ENCODE data around the gene RHO. TPM values are rescaled to one million over a fixed set of nuclear protein-coding genes. Genes with fewer than 3 reads are reported as not detected.

Gene RHO
- total RNA-seq, 4 donors from 2014 or later: not detected

GRCh38 chr3:129558081-129558771 is 29.8 kb downstream of the RHO start:
- TF ChIP-seq CTCF (IDR thresholded peaks at IDR 0.05 in 4 of 5, conservative IDR thresholded peaks at IDR 0.05 in 1 of 5) (no peak), POLR2A (IDR thresholded peaks at IDR 0.05) (no peak)
- Histone ChIP-seq H3K9me3 (no peaks in the 10 kb centered on the region), H3K27me3 (no peaks in the 10 kb centered on the region), H3K27ac (peak overlapping the region in 3 of 4 donors; percentile 3 to 58 (median 25)), H3K36me3 (no peaks in the 10 kb centered on the region), H3K4me3 (no peak overlapping the region), H3K4me1 (peaks cover 46 to 50% of the 10 kb centered on the region in 2 donors)
- in situ Hi-C loops (cut with MboI; ENCODE audit: low sequenced_read_pairs in 4 of 4) (no loop called here), intact Hi-C loops (cut with DNase I; ENCODE audit: low total_unique reads) (loop anchor here (5.0 kb wide), 1 partner anchor 34 kb away; no protein-coding TSS in a partner anchor)
- ATAC-seq (no peak), DNase-seq (no peak)

GRCh38 chr3:129558772-129559564 is 30.5 kb downstream of the RHO start:
- no peak for ATAC-seq
- intact Hi-C loops (cut with DNase I; ENCODE audit: low total_unique reads) (loop anchor here (5.0 kb wide), 1 partner anchor 33 kb away; no protein-coding TSS in a partner anchor), in situ Hi-C loops (cut with MboI; ENCODE audit: low sequenced_read_pairs in 4 of 4) (no loop called here)
- H3K4me3 ChIP-seq: no peak overlapping the region
- H3K27ac ChIP-seq: peak overlapping the region in 3 of 4 donors; percentile 3 to 74 (median 70)
- DNase-seq: no peak
- TF ChIP-seq CTCF (IDR thresholded peaks at IDR 0.05 in 4 of 5, conservative IDR thresholded peaks at IDR 0.05 in 1 of 5): no peak
- TF ChIP-seq POLR2A (IDR thresholded peaks at IDR 0.05): no peak
- H3K27me3 ChIP-seq: no peaks in the 10 kb centered on the region
- no peaks in the 10 kb centered on the region for H3K36me3 ChIP-seq
- H3K4me1 ChIP-seq: peaks cover 46 to 54% of the 10 kb centered on the region in 2 donors
- no peaks in the 10 kb centered on the region for H3K9me3 ChIP-seq

GRCh38 chr3:129559565-129560079 is 31.2 kb downstream of the RHO start:
- intact Hi-C loops (cut with DNase I; ENCODE audit: low total_unique reads) (loop anchor here (5.0 kb wide), 1 partner anchor 33 kb away; no protein-coding TSS in a partner anchor), in situ Hi-C loops (cut with MboI; ENCODE audit: low sequenced_read_pairs in 4 of 4) (no loop called here)
- Histone ChIP-seq H3K9me3 (no peaks in the 10 kb centered on the region), H3K4me1 (peaks cover 46 to 50% of the 10 kb centered on the region in 2 donors), H3K36me3 (no peaks in the 10 kb centered on the region), H3K4me3 (no peak overlapping the region), H3K27ac (peak overlapping the region; percentile 24 to 74 (median 68)), H3K27me3 (no peaks in the 10 kb centered on the region)
- DNase-seq: no peak
- TF ChIP-seq POLR2A (IDR thresholded peaks at IDR 0.05): no peak
- TF ChIP-seq CTCF (IDR thresholded peaks at IDR 0.05 in 4 of 5, conservative IDR thresholded peaks at IDR 0.05 in 1 of 5): no peak
- ATAC-seq: no peak

- H3K9me3 ChIP-seq: no peaks in the 10 kb centered on the region
- in situ Hi-C loops (cut with MboI; ENCODE audit: low sequenced_read_pairs in 4 of 4): no loop called here
- ATAC-seq (no peak), DNase-seq (no peak)
- no peak overlapping the region for H3K4me3 ChIP-seq
- intact Hi-C loops (cut with DNase I; ENCODE audit: low total_unique reads): no loop called here
- no peaks in the 10 kb centered on the region for H3K27me3 ChIP-seq
- H3K4me1 ChIP-seq: peaks cover 39 to 43% of the 10 kb centered on the region in 2 donors
- no peak for TF ChIP-seq POLR2A (IDR thresholded peaks at IDR 0.05)
- no peak for TF ChIP-seq CTCF (IDR thresholded peaks at IDR 0.05 in 4 of 5, conservative IDR thresholded peaks at IDR 0.05 in 1 of 5)
- H3K36me3 ChIP-seq: no peaks in the 10 kb centered on the region
- peak overlapping the region; percentile 66 to 76 (median 72) for H3K27ac ChIP-seq
Observed at GRCh38 chr3:129560269-129560787, 31.9 kb downstream of the RHO start.
